Activated naive CD4-positive, alpha-beta T cell treated with anti-CD3 and anti-CD28 coated beads for 36 hours (primary cell): ENCODE measurements around the gene NHEJ1. TPM values are rescaled to one million over a fixed set of nuclear protein-coding genes. Genes with fewer than 3 reads are reported as not detected.

Experiments
- CTCF ChIA-PET: fragments of 350-600 bp; sonication (Branson Sonifier 250); formaldehyde crosslinking; loops from one replicate; lab custom pipeline; 2021; ENCODE audit warnings: antibody characterized with exemption; lab: Charles Lee
- DNase-seq: peaks from one replicate; pipeline ENCODE4 v3.0.0-alpha.2; 2020
- H3K27ac Mint-ChIP-seq: one replicate; pipeline ENCODE4 v1.8.0; 2021; ENCODE audit warnings: mild to moderate bottlenecking, mixed read lengths
- H3K27me3 Mint-ChIP-seq: one replicate; pipeline ENCODE4 v1.8.0; 2021; ENCODE audit warnings: low read depth, mixed read lengths
- H3K36me3 Mint-ChIP-seq: one replicate; pipeline ENCODE4 v1.8.0; 2021; ENCODE audit warnings: low read depth, mixed read lengths
- H3K4me1 Mint-ChIP-seq: one replicate; pipeline ENCODE4 v1.8.0; 2021; ENCODE audit warnings: low read depth, mixed read lengths
- H3K4me3 Mint-ChIP-seq: one replicate; pipeline ENCODE4 v1.8.0; 2021; ENCODE audit warnings: mild to moderate bottlenecking, moderate library complexity, mixed read lengths
- H3K9me3 Mint-ChIP-seq: one replicate; pipeline ENCODE4 v1.8.0; 2021; ENCODE audit warnings: mixed read lengths
- intact Hi-C: fragments of 100-400 bp; cut with micrococcal nuclease; formaldehyde crosslinking; loops from one replicate; pipeline ENCODE4 v1.15.1; 2023
- total RNA-seq, 2 experiments: library from RNA; stranded (reverse); gene quantifications; one replicate each; pipeline ENCODE4 v1.2.3, GENCODE V29; 2021

Gene NHEJ1
- total RNA-seq, 2 experiments from 2014 or later = 24.4 to 26.6 TPM

DNA sequence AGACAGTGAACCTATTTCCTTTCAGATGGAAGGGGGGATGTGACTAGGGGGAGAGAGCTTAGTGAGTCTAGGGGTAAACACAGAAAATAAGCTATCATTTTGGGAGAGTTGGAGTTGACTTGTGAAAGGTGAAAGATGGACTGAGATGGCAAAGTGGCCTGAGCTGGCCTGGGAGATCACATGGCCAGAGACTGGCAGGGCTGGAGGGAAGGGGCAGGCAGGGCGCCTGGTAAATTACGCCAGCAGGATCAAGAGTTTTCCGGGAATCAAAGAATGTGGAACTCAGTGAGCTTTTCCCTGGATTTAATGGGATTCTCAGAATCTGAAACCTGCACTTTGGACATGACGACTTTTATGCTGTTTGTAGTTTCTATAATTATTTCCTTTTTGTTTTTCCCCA lies 118.5 kb downstream of the NHEJ1 start:
- CTCF ChIA-PET = interaction anchor here (0.5 to 3.5 kb wide), 7 partner anchors 12 to 113 kb away, joined by 3 to 19 read pairs (median 5); no protein-coding TSS in a partner anchor
- no peak overlapping the region for H3K4me3 Mint-ChIP-seq
- H3K27me3 Mint-ChIP-seq = peaks cover 38% of the 10 kb centered on the region
- intact Hi-C loops = no loop called here
- no peaks in the 10 kb centered on the region for H3K9me3 Mint-ChIP-seq
- H3K27ac Mint-ChIP-seq = no peak overlapping the region
- DNase-seq = no peak
- no peaks in the 10 kb centered on the region for H3K36me3 Mint-ChIP-seq
- peaks cover 8% of the 10 kb centered on the region for H3K4me1 Mint-ChIP-seq

GRCh38 chr2:219041252-219041651 lies 119.4 kb downstream of the NHEJ1 start, which contains the start of gene CFAP65:
TSS of gene CFAP65 (minus strand) at chr2:219041516. CDS start at chr2:219039048, 2,468 bp downstream.
- Mint-ChIP-seq H3K27ac (peak within 1 kb of the TSS; percentile 19), H3K27me3 (peaks cover 34% of the 10 kb centered on the region), H3K4me1 (peaks cover 8% of the 10 kb centered on the region), H3K9me3 (no peaks in the 10 kb centered on the region), H3K36me3 (no peaks in the 10 kb centered on the region), H3K4me3 (peak within 1 kb of the TSS; percentile 67)
- CTCF ChIA-PET = interaction anchor here (0.6 to 3.5 kb wide), 6 partner anchors 11 to 166 kb away, joined by 3 to 19 read pairs (median 3); partner anchors contain the start of gene ZFAND2B
- intact Hi-C loops = no loop called here
- peak; percentile 65 for DNase-seq

GRCh38 chr2:219038600-219038999 lies 122.0 kb downstream of the NHEJ1 start:
- no peaks in the 10 kb centered on the region for H3K9me3 Mint-ChIP-seq
- CTCF ChIA-PET = interaction anchor here (1.4 to 2.5 kb wide), 3 partner anchors 9 to 81 kb away, joined by 4 to 6 read pairs (median 6); no protein-coding TSS in a partner anchor
- H3K4me1 Mint-ChIP-seq = peaks cover 8% of the 10 kb centered on the region
- H3K36me3 Mint-ChIP-seq = no peaks in the 10 kb centered on the region
- no peak overlapping the region for H3K27ac Mint-ChIP-seq
- intact Hi-C loops = no loop called here
- DNase-seq = no peak
- no peak overlapping the region for H3K4me3 Mint-ChIP-seq
- peaks cover 31% of the 10 kb centered on the region for H3K27me3 Mint-ChIP-seq

- intact Hi-C loops = no loop called here
- Mint-ChIP-seq H3K4me1 (peaks cover 8% of the 10 kb centered on the region), H3K36me3 (no peaks in the 10 kb centered on the region), H3K27me3 (peaks cover 36% of the 10 kb centered on the region), H3K27ac (no peak overlapping the region), H3K9me3 (no peaks in the 10 kb centered on the region), H3K4me3 (no peak overlapping the region)
- CTCF ChIA-PET = interaction anchor here (1.1 to 2.5 kb wide), 4 partner anchors 8 to 81 kb away, joined by 3 to 6 read pairs (median 5); no protein-coding TSS in a partner anchor
- no peak for DNase-seq
Observed at GRCh38 chr2:219037783-219038499, 122.7 kb downstream of the NHEJ1 start.

- peaks cover 30% of the 10 kb centered on the region for H3K27me3 Mint-ChIP-seq
- no peak overlapping the region for H3K4me3 Mint-ChIP-seq
Observed at GRCh38 chr2:219035942-219036341, 124.7 kb downstream of the NHEJ1 start.

DNA sequence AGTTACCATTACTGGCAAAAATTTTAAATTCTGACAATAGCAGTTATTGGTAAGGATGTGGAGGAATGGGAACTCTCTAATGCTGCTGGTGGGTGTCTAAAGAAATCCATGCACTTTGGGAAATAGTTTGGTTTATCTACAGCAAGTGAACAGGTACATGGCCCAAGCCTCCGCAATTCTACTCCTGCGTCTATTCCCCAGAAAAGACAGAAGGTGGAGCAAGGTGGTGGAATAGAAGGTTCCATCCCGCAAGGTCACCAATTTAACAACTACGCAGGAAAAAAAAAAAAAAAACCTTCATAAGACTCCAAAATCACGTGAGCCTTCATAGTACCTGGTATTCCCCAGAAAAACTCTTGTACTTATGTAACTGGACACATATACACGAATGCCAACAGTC lies 125.8 kb downstream of the NHEJ1 start:
- CTCF ChIA-PET = interaction anchor here (0.6 kb wide), 2 partner anchors 58 to 272 kb away, joined by 3 to 4 read pairs; no protein-coding TSS in a partner anchor

More at GRCh38 chr2:219035942-219036341, 124.7 kb downstream of the NHEJ1 start:
- CTCF ChIA-PET = interaction anchor here (1.0 kb wide), 1 partner anchor 68 kb away, joined by 3 read pairs; no protein-coding TSS in a partner anchor
- no peak overlapping the region for H3K27ac Mint-ChIP-seq
- intact Hi-C loops = no loop called here
- peaks cover under 1% of the 10 kb centered on the region for H3K4me1 Mint-ChIP-seq
- no peaks in the 10 kb centered on the region for H3K36me3 Mint-ChIP-seq
- H3K9me3 Mint-ChIP-seq = no peaks in the 10 kb centered on the region
- DNase-seq = no peak

DNA sequence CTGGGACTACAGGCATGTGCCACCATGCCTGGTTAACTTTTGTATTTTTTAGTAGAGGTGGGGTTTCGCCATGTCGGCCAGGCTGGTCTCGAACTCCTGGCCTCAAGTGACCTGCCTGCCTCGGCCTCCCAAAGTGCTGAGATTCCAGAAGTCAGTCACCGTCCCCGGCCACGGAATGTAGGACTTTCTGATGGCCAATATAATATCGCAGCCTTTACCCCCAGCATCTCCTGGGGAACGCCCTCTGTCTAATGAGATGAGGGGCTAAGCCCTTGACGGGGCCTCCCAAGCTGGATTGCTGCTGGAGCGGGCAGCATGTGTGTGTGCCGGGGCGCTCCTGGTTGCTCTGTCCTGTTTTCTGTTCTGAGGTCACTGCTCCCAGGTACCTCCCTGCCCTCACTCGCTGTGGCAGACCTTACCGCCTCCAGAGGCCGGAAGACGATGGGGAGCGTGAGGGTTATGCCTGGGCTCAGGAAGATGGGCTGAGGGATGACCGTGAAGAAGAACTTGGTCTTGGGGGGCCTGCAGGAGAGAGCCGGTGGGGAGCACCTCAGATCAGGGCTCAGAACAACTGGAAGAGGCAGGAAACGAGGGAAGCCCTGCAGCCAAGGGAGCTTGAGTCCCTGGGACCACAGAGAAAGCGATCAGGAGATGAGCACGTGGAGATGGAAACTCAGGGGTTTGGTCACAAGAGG lies 128.4 kb downstream of the NHEJ1 start:
- H3K27me3 Mint-ChIP-seq = peaks cover 21% of the 10 kb centered on the region
- no peak for DNase-seq
- no peaks in the 10 kb centered on the region for H3K36me3 Mint-ChIP-seq
- CTCF ChIA-PET = interaction anchor here (0.5 to 8.9 kb wide), 7 partner anchors 15 to 431 kb away, joined by 3 to 72 read pairs (median 4); partner anchors contain the start of gene NHEJ1
- no peaks in the 10 kb centered on the region for H3K9me3 Mint-ChIP-seq
- H3K27ac Mint-ChIP-seq = no peak overlapping the region
- intact Hi-C loops = no loop called here
- no peaks in the 10 kb centered on the region for H3K4me1 Mint-ChIP-seq
- H3K4me3 Mint-ChIP-seq = no peak overlapping the region

More for the DNA sequence above, 125.8 kb downstream of the NHEJ1 start:
- H3K4me3 Mint-ChIP-seq = no peak overlapping the region
- no peak for DNase-seq
- no peak overlapping the region for H3K27ac Mint-ChIP-seq
- intact Hi-C loops = no loop called here
- H3K36me3 Mint-ChIP-seq = no peaks in the 10 kb centered on the region
- no peaks in the 10 kb centered on the region for H3K9me3 Mint-ChIP-seq
- H3K4me1 Mint-ChIP-seq = no peaks in the 10 kb centered on the region
- peaks cover 25% of the 10 kb centered on the region for H3K27me3 Mint-ChIP-seq

- Mint-ChIP-seq H3K27ac (no peak overlapping the region), H3K27me3 (peaks cover 21% of the 10 kb centered on the region), H3K4me1 (no peaks in the 10 kb centered on the region), H3K36me3 (no peaks in the 10 kb centered on the region), H3K4me3 (no peak overlapping the region), H3K9me3 (no peaks in the 10 kb centered on the region)
- no peak for DNase-seq
- intact Hi-C loops = no loop called here
- CTCF ChIA-PET = interaction anchor here (0.8 to 8.9 kb wide), 9 partner anchors 13 to 493 kb away, joined by 3 to 72 read pairs (median 14); partner anchors contain the start of gene NHEJ1
Observed at GRCh38 chr2:219031005-219031738, 129.4 kb downstream of the NHEJ1 start.

GRCh38 chr2:219030177-219030940 lies 130.3 kb downstream of the NHEJ1 start:
- intact Hi-C loops = no loop called here
- no peaks in the 10 kb centered on the region for H3K4me1 Mint-ChIP-seq
- CTCF ChIA-PET = interaction anchor here (0.6 to 8.9 kb wide), 42 partner anchors 8 to 493 kb away, joined by 3 to 72 read pairs (median 5); partner anchors contain the start of genes CFAP65, IHH and NHEJ1
- no peak for DNase-seq
- H3K4me3 Mint-ChIP-seq = no peak overlapping the region
- H3K9me3 Mint-ChIP-seq = no peaks in the 10 kb centered on the region
- H3K27ac Mint-ChIP-seq = no peak overlapping the region
- H3K27me3 Mint-ChIP-seq = peaks cover 18% of the 10 kb centered on the region
- no peaks in the 10 kb centered on the region for H3K36me3 Mint-ChIP-seq

DNA sequence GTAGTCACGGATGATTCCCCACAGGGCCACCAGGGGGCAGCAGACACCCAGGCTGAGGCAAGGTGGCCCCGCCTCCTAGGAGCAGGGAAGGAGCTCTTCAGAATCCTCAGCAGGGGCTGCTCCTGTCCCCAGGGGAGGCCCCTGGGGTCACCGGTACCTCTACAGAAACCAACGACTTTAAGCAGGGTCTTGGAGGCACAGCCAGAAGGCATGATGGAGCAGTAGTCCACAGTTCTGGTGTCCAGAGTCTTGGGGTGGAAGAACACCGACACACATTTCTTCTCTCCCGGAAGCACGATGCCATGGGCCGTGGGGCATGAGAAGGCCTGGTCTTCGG lies 130.8 kb downstream of the NHEJ1 start:
- CTCF ChIA-PET = interaction anchor here (0.6 to 8.9 kb wide), 42 partner anchors 8 to 494 kb away, joined by 3 to 72 read pairs (median 5); partner anchors contain the start of genes CFAP65, IHH and NHEJ1
- DNase-seq = peak; percentile 83
- Mint-ChIP-seq H3K4me1 (no peaks in the 10 kb centered on the region), H3K4me3 (no peak overlapping the region), H3K36me3 (no peaks in the 10 kb centered on the region), H3K27ac (no peak overlapping the region), H3K27me3 (peaks cover 18% of the 10 kb centered on the region), H3K9me3 (no peaks in the 10 kb centered on the region)
- intact Hi-C loops = loop anchor here (1.0 kb wide), 3 partner anchors 49 to 126 kb away; no protein-coding TSS in a partner anchor
